ENCODE data around the gene PPP4R1.
"Not testable (repeated sequence)": the region's sequence is repeated elsewhere in the genome, so short reads cannot be mapped to it uniquely, and the experiment has no call there.

Gene PPP4R1

GRCh38 chr18:9614401-9615279, at the start of gene PPP4R1:
TSS of gene PPP4R1 (minus strand) at chr18:9614559. CDS start at chr18:9614484, 75 bp downstream.
- FAIRE-seq (peak; percentile 56), DNase-seq (ENCODE audit: extremely low spot score, insufficient read length, low read depth) (peak; percentile 53)

- FAIRE-seq (no peak), DNase-seq (ENCODE audit: extremely low spot score, insufficient read length, low read depth) (no peak)
Observed at GRCh38 chr18:9663377-9663776, 49.0 kb upstream of the PPP4R1 start.

- DNase-seq (ENCODE audit: extremely low spot score, insufficient read length, low read depth): no peak
- no peak for FAIRE-seq
Observed at GRCh38 chr18:9661564-9661963, 47.2 kb upstream of the PPP4R1 start.

GRCh38 chr18:9659499-9660375, 45.4 kb upstream of the PPP4R1 start:
- FAIRE-seq (no peak), DNase-seq (ENCODE audit: extremely low spot score, insufficient read length, low read depth) (no peak)

- FAIRE-seq: no peak
Observed at GRCh38 chr18:9658087-9658641, 43.8 kb upstream of the PPP4R1 start.

GRCh38 chr18:9655232-9655767, 40.9 kb upstream of the PPP4R1 start:
- DNase-seq (ENCODE audit: extremely low spot score, insufficient read length, low read depth) (no peak), FAIRE-seq (no peak)

More at GRCh38 chr18:9658087-9658641, 43.8 kb upstream of the PPP4R1 start:
- no peak for DNase-seq (ENCODE audit: extremely low spot score, insufficient read length, low read depth)

- FAIRE-seq (no peak), DNase-seq (ENCODE audit: extremely low spot score, insufficient read length, low read depth) (no peak)
Observed at GRCh38 chr18:9653390-9653789, 39.0 kb upstream of the PPP4R1 start.

GRCh38 chr18:9649164-9649540, 34.8 kb upstream of the PPP4R1 start:
- DNase-seq (ENCODE audit: extremely low spot score, insufficient read length, low read depth): no peak
- FAIRE-seq: no peak

GRCh38 chr18:9648431-9649163, 34.2 kb upstream of the PPP4R1 start:
- DNase-seq (ENCODE audit: extremely low spot score, insufficient read length, low read depth) (no peak), FAIRE-seq (no peak)

GRCh38 chr18:9647496-9648323, 33.4 kb upstream of the PPP4R1 start:
- FAIRE-seq: no peak

GRCh38 chr18:9643549-9643948, 29.2 kb upstream of the PPP4R1 start:
- no peak for FAIRE-seq
- no peak for DNase-seq (ENCODE audit: extremely low spot score, insufficient read length, low read depth)

More at GRCh38 chr18:9647496-9648323, 33.4 kb upstream of the PPP4R1 start:
- no peak for DNase-seq (ENCODE audit: extremely low spot score, insufficient read length, low read depth)

GRCh38 chr18:9642799-9643462, 28.6 kb upstream of the PPP4R1 start:
- FAIRE-seq (no peak), DNase-seq (ENCODE audit: extremely low spot score, insufficient read length, low read depth) (no peak)

GRCh38 chr18:9641081-9641480, 26.7 kb upstream of the PPP4R1 start:
- not testable (repeated sequence) for FAIRE-seq; DNase-seq (ENCODE audit: extremely low spot score, insufficient read length, low read depth)

- DNase-seq (ENCODE audit: extremely low spot score, insufficient read length, low read depth) (no peak), FAIRE-seq (no peak)
Observed at GRCh38 chr18:9638886-9639285, 24.5 kb upstream of the PPP4R1 start.

- FAIRE-seq (no peak), DNase-seq (ENCODE audit: extremely low spot score, insufficient read length, low read depth) (no peak)
Observed at GRCh38 chr18:9637036-9637767, 22.8 kb upstream of the PPP4R1 start.

- FAIRE-seq (no peak), DNase-seq (ENCODE audit: extremely low spot score, insufficient read length, low read depth) (no peak)
Observed at GRCh38 chr18:9634856-9635255, 20.5 kb upstream of the PPP4R1 start.

- no peak for FAIRE-seq
- DNase-seq (ENCODE audit: extremely low spot score, insufficient read length, low read depth): no peak
Observed at GRCh38 chr18:9631814-9632496, 17.6 kb upstream of the PPP4R1 start.

Measured in GM18507 (cell line).